ENCODE data around the gene CRELD2. TPM values are rescaled to one million over a fixed set of nuclear protein-coding genes. Genes with fewer than 3 reads are reported as not detected.

Gene CRELD2
- total and polyA plus RNA-seq, 2 of the 8 experiments (the other 6 are each of a cell fraction or from before 2014, with no cell fraction given) = 24.5 to 36.6 TPM

DNA sequence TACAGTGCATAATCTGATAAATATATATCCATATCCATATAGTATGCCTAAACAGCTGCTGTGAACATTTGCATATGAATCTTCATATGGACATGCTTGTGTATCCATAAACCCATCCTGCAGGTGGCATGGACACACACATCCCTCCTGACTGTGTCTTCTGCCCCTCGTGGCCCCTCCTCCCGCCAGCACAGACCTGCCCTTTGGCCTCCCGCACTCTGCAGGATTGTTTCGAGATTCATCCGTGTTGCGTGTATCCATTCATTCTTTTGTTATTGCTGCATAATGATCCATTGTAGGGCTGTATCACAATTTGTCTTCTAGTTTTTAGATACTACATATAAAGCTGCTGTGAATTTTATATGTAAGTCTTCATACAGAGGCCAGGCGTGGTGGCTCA, 40.8 kb upstream of the CRELD2 start:
- H2BK20ac ChIP-seq (ENCODE audit: low read length) = no peak overlapping the region
- H2AK5ac ChIP-seq (ENCODE audit: low read depth, low read length) = no peak overlapping the region
- no peak overlapping the region for H3K14ac ChIP-seq (ENCODE audit: insufficient read length)
- CTCF ChIA-PET (ENCODE audit: partially characterized antibody) = interaction anchor here (0.7 kb wide), 1 partner anchor 8 kb away, joined by 4 read pairs; no protein-coding TSS in a partner anchor
- 0 out of 8 replicates have a peak, but pooled peaks cover 0 to 2% (median 0%) of the 10 kb centered on the region in 4 experiments for H3K36me3 ChIP-seq (ENCODE audit: control insufficient read depth in 2 of 4, insufficient read depth in 4 of 4, low read length in 3 of 4)
- no peak overlapping the region for H3K56ac ChIP-seq (replicated peaks; ENCODE audit: insufficient read length, low read depth, low read length)
- no peak overlapping the region for H3K4ac ChIP-seq (replicated peaks; ENCODE audit: insufficient read length, low read depth, low read length)
- H4K91ac ChIP-seq (replicated peaks; ENCODE audit: insufficient read length, low read length) = no peak overlapping the region
- no peak overlapping the region for H2BK120ac ChIP-seq (replicated peaks; ENCODE audit: low read depth, low read length)
- H4K8ac ChIP-seq (ENCODE audit: extremely low read depth, insufficient read depth, low read length) = no peak overlapping the region
- no peak overlapping the region for H2BK5ac ChIP-seq (ENCODE audit: low read depth, low read length)
- H3K23ac ChIP-seq (ENCODE audit: insufficient read length) = no peak overlapping the region
- H3K27ac ChIP-seq (ENCODE audit: low read depth, low read length) = no peak overlapping the region
- peaks cover 9 to 14% of the 10 kb centered on the region in 2 experiments for H4K20me1 ChIP-seq (replicated peaks in 1 of 2; ENCODE audit: control insufficient read depth in 1 of 2, insufficient read depth in 2 of 2, low read length in 2 of 2)
- no peak overlapping the region for H2BK12ac ChIP-seq (ENCODE audit: low read depth, low read length)
- H3K4me3 ChIP-seq (ENCODE audit: extremely low read depth in 1 of 4, insufficient read depth in 2 of 4, low read depth in 3 of 4, low read length in 4 of 4) = no peak overlapping the region
- WGBS, 2 experiments (ENCODE audit: extremely low coverage in 1 of 2, insufficient coverage in 1 of 2, insufficient read length in 1 of 2, insufficient replicate concordance in 2 of 2, low coverage in 1 of 2, low lambda C conversion rate in 2 of 2, missing lambda C conversion rate in 1 of 2) = 97% methylated on average over 7 of the region's 7 CpGs; no CpG with 5 or more reads in 1 of the 2 experiments
- FAIRE-seq (no peak), DNase-seq (ENCODE audit: low read depth in 1 of 2, low spot score in 2 of 2) (no peak)
- H3K79me1 ChIP-seq (ENCODE audit: low read depth, low read length) = peaks cover 6% of the 10 kb centered on the region
- TF ChIP-seq SIN3A (conservative IDR thresholded peaks at IDR 0.05 in 1 of 2, IDR thresholded peaks at IDR 0.05 in 1 of 2; ENCODE audit: low read depth in 1 of 2, low read length in 2 of 2) (no peak), CREB1 (IDR thresholded peaks at IDR 0.05) (no peak), MAFK (IDR thresholded peaks at IDR 0.05; ENCODE audit: low read depth, low read length) (no peak), CBX8 (IDR thresholded peaks at IDR 0.05; ENCODE audit: borderline replicate concordance, low read depth, low read length) (no peak), SP4 (IDR thresholded peaks at IDR 0.05; ENCODE audit: low read length) (no peak), TEAD4 (IDR thresholded peaks at IDR 0.05; ENCODE audit: low read depth, low read length) (no peak), BRCA1 (IDR thresholded peaks at IDR 0.05; ENCODE audit: low read depth, low read length) (no peak), RXRA (IDR thresholded peaks at IDR 0.05; ENCODE audit: insufficient read depth, low read depth, low read length) (no peak)
- TF ChIP-seq, protein P1, sequence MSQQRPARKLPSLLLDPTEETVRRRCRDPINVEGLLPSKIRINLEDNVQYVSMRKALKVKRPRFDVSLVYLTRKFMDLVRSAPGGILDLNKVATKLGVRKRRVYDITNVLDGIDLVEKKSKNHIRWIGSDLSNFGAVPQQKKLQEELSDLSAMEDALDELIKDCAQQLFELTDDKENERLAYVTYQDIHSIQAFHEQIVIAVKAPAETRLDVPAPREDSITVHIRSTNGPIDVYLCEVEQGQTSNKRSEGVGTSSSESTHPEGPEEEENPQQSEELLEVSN (IDR thresholded peaks at IDR 0.05) = no peak
- H3K79me2 ChIP-seq (ENCODE audit: control insufficient read depth in 1 of 2, insufficient read depth in 2 of 2, low read length in 2 of 2) = peaks cover 0 to 68% of the 10 kb centered on the region in 2 experiments; a peak in 3 of 4 replicates
- no peaks in the 10 kb centered on the region for H3K23me2 ChIP-seq (ENCODE audit: low read depth, low read length)
- POLR2A ChIA-PET (ENCODE audit: partially characterized antibody) = interaction anchor here (1.5 kb wide), 1 partner anchor 22 kb away, joined by 4 read pairs; no protein-coding TSS in a partner anchor
- H3K4me1 ChIP-seq (replicated peaks in 1 of 4; ENCODE audit: control insufficient read depth in 3 of 4, insufficient read depth in 4 of 4, low read length in 3 of 4) = no peaks in the 10 kb centered on the region
- no peak overlapping the region for H3K18ac ChIP-seq (ENCODE audit: extremely low read depth, low read length)
- H3K27me3 ChIP-seq (replicated peaks in 1 of 4; ENCODE audit: control insufficient read depth in 3 of 4, extremely low read depth in 1 of 4, insufficient read depth in 3 of 4, low read length in 3 of 4) = no peaks in the 10 kb centered on the region
- H3K9ac ChIP-seq (replicated peaks in 1 of 4; ENCODE audit: extremely low read depth in 1 of 4, low read depth in 3 of 4, low read length in 3 of 4) = no peak overlapping the region
- no peak overlapping the region for H2BK15ac ChIP-seq (ENCODE audit: low read length)
- no peak overlapping the region for H3K4me2 ChIP-seq (ENCODE audit: insufficient read depth in 1 of 2, low read depth in 2 of 2, low read length in 2 of 2)
- peaks cover 0 to 3% of the 10 kb centered on the region in 2 experiments; a peak in 1 of 4 replicates for H3K9me3 ChIP-seq (ENCODE audit: insufficient read depth in 2 of 2, low read depth in 1 of 2, low read length in 1 of 2)
- no peak overlapping the region for H2AFZ ChIP-seq (ENCODE audit: low read length)
- H4K5ac ChIP-seq (ENCODE audit: insufficient read length, low read depth, low read length) = no peak overlapping the region
